Fibroblast of skin of abdomen (primary cell): Measurements from ENCODE around the gene TTBK1.

Source experiments
- DNase-seq: peaks from one replicate; pipeline ENCODE4 v3.0.0-alpha.2; 2013

Gene TTBK1

DNA sequence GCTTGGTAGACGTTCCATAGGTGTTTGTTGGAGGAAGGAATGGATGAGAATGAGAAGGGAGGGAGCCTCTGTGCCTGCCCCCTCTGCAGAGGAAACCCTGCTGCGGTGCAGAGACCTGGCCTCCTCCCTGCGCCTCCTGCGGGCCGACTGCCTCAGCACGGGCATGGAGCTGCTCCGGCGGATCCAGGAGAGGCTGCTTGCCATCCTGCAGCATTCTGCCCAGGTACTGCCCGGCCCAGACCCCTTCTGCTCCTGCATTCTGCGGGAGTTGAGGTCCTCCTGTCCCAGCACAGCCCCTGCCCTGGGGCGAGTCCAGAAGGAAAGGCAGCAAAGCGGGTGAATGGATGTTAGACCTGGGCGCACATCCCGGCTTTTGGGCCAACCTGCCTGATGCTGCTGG is 20.1 kb upstream of the TTBK1 start:
- DNase-seq = no peak

DNA sequence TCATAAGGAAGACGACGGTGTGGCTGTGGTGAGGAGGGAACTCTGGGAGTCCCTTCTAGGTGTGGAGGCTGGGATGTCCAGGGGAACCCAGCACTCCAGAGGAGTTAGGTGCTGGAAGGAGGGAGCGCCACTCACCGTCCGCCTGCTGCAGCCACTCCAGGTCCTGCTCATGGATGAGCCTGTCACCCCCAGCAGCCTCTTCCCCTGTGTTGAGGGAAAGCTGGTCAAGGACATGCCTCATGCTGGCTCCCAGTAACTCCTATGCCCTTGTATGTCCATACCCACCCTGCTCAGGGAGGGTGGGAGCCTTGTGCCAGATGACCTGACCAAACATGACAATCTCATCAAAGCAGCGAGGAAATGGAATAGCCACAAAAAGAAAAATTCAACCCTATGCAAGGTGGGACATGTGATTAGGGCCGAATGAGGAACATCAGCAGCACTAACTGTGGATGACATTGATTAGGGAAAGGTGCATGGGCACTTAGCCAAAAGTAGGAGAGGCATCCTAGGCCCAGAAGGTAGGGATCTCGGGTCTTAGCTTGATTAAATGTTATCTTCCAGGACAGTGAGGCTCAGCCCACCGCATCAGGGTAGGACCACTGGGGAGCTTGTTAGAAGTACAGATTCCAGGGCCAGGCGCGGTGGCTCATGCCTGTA is 17.0 kb upstream of the TTBK1 start:
- DNase-seq = no peak

DNA sequence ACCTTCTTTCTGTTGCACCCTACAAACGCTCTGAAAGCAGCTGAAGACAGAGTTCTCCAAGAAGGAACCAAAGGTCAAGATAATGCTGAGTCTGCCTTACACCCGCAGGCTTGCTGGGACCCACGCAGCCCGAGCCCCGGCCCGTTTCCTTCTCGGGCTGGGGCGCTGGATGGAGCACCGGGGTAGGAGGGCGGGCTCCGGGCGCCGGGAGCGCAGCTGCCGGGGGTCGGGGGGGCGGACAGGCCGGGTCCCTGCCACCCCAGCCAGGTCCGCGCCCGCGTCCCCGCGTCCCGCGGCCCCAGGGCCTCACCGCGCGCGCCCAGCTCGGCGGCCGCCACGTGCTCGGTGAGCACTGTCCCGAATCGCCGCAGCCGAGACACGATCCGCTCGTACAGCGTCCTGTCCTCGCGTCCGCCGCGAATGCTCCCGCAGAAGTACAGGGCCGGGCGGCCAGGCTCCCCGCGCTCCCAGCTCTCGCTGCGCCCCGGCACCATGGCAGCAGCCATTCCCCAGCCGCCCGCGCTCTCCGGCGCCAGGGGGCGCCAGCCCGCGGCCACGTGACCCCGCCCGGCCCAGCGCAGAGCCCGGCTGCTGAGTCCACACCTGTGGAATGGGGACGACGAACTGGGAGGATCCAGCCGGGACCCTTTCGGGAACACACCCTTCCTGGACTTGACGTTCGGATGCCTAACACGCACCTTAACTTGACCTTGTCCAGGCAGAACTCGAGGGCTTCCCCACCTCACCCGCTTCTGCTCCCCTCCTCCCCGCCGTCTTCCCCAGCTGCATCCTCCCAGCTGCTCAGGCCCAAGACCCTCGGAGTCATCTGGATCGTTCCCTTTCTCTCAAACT is 14.1 kb upstream of the TTBK1 start, which contains the start of gene DNPH1:
DNPH1 (minus strand) TSS at position 531 of the 852 bp plus-strand sequence; CDS start at position 506, 25 bp downstream.
- peak; percentile 65 for DNase-seq

DNA sequence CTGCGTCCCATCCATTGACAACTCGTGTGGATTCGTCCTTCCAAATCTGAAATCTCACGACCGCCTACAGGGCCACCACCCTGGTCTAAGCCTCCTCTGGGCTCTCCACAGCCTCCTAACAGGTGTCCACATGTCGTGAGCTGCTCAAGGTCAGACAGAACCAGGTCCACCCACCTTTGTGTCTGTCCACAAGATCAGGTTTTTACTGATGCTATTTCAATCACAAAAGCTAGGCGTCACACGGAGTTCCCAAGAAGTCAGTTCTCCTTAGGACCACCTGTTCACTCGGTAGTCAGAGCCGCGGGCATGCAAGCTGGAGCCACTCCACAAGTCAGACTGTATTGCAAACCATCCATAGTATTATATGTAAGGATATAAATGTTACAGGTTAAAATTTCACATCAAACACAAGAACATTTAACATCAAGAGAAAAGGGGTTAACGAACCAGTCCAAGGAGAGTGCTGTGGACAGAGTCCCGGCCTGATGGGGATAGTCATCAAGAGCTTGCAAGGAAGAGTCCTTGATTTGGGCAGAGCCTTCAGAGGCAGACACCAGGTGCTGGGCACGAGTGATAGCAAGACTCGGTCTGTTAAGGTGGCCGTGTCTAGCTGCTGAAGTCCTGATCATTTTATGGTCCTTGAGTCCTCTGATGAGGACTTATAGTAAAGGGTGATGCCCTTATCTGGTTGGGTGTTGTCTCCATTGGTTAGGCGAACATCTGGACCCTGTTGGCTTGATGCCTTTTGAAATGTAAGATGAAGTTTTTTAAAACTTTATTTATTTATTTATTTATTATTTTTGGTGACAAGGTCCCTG is 13.3 kb upstream of the TTBK1 start:
- DNase-seq = no peak

DNA sequence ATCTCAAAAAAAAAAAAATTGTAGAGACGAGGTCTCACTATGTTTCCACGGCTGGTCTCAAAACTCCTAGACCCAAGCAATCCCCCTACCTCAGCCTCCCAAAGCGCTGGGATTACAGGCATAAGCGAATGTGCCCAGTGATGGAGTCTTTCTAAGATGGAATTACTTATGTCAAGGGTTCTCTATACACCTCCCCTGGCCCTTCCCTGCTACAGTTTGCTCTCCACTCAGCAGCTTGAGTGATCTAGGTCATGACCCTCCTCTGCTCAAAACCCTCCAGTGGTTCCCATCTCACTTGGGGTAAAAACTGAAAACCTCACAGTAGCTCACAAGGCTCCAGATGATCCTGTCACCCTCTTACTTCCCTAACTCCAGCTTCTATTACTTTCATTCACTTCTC is 12.2 kb upstream of the TTBK1 start:
- DNase-seq = no peak

DNA sequence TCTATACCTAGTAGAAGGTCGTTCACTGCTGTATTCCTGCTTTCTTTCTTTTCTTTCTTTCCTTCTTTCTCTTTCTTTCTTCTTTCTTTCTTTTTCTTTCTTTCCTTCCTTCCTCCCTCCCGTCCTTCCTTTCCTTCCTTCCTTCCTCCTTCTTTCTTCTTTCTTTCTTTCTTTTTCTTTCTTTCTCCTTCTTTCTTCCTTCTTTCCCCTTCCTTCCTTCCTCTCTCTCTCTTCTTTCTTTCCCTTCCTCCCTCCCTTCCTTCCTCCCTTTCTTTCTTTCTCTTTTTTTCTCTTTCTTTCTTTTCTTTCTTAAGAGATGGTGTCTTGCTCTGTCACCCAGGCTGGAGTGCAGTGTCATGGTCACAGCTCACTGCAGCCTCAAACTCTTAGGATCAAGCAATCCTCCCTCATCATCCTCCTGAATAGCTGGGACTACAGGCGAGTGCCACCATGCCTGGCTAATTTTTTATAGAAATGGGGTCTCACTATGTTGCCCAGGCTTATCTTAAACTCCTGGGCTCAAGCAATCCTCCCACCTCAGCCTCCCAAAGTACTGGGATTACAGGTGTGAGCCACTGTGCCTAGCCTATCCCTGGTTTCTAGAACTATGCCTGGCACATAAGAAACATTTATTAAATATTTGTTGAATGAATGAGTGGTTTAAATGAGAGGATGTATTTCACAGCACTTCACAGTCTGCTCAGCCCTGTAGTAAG is 11.4 kb upstream of the TTBK1 start:
- no peak for DNase-seq

DNA sequence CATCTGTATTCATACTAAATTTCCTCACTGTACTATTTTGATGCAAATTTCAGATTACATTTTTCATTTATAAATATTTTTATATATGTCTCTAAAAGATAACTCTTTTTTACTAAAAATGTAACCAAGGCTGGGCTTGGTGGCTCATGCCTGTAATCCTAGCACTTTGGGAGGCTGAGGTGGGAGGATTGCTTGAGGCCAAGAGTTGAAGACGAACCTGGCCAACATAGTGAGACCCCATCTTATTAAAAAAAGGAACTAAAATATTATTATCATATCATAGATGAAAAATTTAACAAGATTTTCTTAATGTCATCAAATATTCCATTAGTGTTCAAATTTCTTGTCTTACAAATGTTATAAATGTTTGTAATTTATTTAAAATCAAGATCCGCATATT is 7.4 kb upstream of the TTBK1 start:
- no peak for DNase-seq

DNA sequence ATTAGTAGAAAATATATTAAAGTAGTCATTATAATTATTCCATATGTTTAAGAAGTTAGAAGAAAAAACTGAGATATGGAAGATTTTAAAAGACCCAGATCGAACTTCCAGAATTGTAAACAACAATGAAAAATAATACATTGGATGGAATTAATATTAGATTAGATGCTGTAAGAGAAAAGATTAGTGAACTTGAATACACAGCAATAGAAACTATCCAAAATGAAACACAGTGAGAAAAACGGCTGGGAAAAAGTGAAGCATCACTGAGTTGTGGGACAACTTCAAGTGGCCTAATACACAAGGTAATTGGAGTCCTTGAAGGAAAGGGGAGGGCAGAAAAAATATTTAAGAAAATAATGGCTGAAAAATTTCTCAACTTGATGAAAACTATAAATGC is 4.2 kb upstream of the TTBK1 start:
- DNase-seq = no peak

DNA sequence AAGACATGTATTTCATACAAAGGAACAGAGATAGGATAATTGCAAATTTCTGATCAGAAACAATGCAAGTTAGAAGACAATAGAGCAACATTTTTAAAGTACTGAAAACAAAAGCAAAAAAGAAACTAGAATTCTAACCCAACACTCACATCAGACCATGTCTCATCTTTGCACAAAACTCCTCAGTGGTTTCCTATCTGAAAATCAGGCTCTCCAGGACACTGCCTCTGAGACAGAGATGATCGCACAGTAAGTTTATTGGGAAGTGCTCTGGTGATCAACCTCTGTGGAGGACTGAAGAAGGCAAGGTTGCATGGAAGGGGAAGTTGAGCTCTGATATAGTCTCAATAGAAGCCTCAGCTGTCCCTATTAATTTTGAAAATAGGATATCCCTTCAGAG is 2.3 kb upstream of the TTBK1 start:
- DNase-seq = no peak

DNA sequence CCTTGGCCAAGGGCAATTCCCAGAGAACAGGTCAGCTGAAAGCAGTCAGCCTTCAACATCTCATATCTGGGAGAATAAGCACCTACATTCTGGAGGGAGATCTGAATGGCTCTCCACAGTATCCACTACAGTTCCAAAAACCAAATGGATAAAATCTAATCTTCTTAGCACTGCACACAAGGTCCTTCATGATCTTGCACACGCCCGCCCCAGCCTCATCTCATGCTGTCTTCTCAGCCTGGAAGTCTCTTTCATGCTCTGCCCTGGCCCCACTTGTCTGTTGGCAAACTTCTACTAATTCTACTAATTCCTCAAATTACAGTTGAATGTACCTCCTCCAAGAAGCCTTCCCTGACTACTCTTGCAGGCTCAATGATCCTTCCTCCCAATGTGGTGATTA is 1.8 kb upstream of the TTBK1 start:
- DNase-seq = no peak

DNA sequence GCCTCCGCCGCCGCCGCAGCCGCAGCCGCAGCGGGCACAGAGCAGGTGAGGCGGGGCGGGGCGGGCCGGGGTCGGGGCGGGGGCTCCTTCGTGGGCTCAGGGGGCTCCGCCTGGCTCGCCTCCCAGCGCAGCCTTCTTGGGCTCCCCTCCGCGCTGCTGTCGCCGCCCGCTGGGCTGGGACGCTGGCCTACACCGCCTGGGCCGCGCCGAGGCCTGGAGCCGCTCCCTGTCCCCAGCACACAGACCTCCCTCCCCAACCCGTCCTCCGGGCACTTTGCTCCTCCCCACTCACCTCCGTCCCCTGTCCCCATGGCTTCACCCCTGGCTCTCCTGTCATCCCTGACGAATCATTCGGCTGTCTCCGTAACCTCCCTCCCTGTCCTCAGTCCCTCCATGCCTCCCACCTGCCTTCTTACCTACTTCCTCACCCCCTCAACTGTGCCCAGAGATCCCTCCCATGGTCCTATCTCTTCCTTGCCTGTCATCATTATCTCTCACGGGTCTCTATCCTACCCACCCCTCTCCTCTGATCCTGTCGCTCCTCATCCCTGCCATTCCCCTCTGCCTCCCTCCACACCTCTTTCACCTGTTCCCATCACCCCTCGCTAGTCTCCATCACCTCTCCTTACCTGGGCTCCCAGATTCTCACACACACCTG is 512 bp downstream of the TTBK1 start:
- DNase-seq = no peak

DNA sequence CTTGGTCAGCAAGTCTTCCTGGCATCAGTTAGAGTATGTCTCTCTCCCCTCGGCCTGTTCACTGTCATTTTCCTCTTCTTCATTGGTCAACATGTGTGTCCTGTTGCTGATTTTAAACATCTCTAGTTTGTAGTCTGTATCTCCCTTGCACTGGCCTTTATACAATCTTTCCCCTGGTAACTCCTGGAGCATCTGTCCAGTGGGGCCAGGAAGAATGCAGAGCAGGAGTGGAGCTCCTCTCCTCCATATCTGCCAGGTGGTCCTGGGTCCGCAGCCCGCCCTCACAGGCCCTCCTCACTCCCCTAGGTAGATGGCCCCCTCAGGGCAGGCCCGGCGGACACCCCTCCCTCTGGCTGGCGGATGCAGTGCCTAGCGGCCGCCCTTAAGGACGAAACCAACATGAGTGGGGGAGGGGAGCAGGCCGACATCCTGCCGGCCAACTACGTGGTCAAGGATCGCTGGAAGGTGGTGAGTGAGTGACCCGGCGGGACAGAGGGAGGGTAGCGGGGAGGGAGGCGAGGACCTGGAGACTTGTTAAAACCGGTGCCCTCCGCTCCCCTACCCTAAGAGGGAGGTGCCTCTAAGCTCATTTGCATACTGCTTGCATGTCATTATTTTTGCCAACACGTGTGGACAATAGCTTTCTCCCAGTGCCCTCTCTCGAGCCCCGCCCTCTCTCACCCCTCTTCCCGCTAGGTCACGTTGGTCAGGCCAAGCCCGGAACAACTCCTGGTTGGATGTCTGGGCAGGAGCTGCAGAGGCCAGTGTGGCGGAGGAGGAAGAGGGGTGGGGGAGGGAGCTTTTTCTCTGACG is 3.2 kb downstream of the TTBK1 start:
- DNase-seq = no peak

DNA sequence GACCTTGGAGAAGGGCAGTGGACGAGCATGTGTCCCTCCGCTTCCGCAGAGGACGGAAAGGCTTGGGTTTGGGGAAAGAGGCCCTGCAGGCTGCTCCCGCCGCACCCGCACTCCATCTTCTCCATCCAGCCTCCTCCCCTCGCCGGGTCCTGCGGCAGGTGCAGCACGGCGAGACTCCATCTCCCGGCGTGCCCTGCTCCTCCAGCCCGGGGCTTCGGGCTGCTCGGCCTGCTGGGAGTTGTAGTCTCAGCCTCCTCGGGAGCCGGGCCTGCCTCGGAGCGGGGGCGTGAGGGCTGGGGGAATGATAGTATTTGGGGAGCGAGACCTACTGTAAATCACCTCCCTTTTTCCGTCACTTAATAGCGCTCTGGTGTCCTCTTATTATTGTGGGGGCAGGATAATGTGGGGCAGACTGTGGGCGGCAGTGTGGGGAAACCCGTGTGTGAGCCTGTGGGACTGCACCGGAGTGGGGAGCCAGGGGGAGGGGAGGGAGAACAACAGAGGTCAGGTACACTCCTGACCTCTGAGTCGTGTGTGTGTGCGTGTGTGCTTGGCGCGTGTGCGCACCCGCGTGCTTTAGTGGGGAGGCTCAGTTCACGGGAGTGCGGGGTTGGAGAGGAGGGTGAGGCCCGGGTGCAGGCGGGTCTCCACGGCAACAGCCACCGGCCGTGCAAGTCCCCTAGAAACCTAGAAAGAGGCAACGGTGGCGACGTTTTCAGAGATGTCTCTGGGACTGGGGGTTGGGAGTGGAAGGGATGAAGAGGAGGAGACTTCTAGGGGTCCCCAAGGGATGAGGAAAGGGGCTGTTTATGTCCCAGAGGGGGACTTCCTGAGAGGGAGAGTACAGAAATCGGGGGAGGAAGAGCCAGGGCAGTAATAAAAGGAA is 4.1 kb downstream of the TTBK1 start:
- no peak for DNase-seq

DNA sequence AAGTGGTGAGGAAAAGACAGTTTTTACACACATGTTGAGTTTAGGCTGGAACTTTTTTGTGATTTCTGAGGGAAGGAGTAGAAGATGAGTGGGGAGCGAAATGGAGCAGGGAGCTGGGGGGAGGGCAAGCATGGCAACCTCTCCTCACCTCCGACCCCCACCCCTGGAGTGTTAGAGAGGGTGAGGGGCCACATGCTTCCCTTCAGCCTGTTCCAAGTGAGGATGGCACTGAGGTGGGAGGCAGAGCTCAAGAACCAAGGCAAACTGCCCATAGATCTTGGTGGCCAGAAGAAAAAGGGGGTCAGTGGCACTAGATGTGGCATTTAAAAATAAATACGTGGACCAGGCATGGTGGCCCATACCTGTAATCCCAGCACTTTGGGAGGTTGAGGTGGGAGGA is 4.8 kb downstream of the TTBK1 start:
- no peak for DNase-seq

DNA sequence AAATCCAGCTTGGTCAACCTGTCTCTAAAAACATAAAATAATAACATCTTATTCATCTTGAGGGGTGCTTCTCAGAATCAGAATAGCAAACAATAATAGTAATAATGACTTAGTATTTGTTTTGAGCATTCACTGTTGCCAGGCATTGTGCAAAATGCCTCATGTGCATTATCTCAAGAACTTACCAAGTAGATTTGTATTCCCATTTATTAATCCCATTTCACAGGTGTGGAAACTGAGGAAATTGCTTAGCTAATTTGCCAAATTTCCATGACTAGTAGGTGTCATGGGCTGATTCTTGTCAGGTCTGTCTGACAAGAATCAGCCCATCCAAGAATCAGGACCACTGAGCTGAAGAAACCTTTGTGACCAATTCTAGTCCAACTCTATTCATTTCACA is 5.5 kb downstream of the TTBK1 start:
- DNase-seq = no peak

DNA sequence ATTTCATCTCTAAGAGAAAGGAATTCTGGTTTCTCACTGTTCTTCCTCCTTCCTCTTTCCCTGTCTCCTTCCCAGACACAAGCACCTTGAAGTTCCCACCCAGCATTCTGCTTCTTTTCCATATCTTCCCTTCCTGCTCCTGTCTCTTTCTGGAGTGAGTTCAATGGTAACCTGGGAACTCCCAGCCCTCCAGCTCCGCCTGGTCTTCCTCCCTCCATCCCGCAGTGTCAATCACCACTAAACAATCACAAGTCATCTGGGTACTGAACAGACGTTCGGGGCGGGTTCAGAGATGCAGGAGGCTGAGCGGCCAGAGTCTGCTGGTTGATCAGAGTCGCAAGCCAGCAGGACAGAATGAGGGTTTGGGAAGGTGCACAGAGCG is 7.7 kb downstream of the TTBK1 start:
- DNase-seq = no peak

DNA sequence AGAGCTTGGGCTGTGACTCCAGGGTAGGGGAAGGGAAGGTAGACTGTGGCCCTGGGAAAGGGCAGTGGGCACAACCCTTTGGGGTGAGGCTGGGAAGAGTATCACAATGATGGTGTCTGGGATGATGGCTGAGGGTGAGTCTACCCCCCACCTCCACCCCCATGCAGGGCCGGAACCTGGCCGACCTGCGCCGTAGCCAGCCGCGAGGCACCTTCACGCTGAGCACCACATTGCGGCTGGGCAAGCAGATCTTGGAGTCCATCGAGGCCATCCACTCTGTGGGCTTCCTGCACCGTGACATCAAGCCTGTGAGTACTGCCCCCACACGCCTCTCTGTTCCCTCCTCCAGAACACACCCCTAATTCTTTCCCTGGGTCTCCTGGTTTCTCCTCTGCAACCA is 10.1 kb downstream of the TTBK1 start:
- no peak for DNase-seq

DNA sequence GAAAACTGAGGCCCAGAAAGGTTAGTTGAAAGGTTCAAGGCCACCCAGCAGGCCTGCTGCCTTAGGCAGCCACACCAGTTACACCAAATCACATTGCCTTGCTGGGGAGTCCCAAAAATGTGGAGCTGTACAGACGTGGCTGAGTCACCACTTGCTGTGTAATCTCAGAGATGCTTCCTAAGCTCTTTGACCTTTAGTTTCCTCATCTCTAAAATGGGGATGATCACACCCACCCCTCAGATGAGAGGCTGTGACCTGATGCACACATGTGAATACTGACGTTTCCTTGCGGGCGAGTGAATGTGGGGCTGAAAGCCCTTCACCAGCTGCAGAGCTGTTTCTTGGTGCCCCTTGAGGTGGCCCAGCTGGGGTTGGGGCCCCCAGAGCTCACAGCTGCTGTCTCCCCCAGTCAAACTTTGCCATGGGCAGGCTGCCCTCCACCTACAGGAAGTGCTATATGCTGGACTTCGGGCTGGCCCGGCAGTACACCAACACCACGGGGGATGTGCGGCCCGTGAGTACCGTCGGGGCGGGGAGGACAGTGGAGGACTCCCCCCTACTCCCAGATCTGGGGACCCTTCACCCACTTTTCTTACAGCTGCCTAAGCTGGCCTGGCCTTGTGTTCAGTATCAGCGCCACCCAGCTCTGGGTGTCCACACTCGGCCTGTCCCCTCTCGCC is 11.0 kb downstream of the TTBK1 start:
- no peak for DNase-seq

DNA sequence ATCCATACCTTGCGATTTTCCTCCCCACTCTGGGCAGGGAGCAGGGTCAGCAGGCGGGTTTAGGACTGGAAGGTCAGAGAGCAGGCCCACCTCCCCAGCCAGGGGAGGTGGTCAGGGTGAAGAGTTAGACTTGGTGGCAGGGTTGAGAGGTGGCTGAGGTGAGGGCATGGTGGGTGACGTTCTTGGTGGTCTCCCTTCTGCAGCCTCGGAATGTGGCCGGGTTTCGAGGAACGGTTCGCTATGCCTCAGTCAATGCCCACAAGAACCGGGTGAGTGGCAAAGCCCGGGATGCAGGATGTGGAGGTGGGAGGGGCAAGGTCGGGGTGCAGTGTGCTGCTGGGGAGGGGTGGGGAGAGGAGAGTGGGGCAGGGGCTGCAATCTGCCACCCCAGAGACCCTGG is 11.6 kb downstream of the TTBK1 start:
- DNase-seq = no peak
